Esophagus squamous epithelium (tissue), 5 donors: ENCODE results near the gene CNDP2. TPM values are rescaled to one million over a fixed set of nuclear protein-coding genes. Genes with fewer than 3 reads are reported as not detected.

Experiments used
- DNase-seq: peaks from one replicate; lab custom pipeline; 2025; lab: John Stamatoyannopoulos, UW
- H3K27ac ChIP-seq, 4 donors: fragments of 200-600 bp; sonication (generic); one replicate each; pipeline ENCODE4 v1.5.1; 2016 to 2019; ENCODE audit warnings: mild to moderate bottlenecking in 1 of 4
- H3K27me3 ChIP-seq, 4 donors: fragments of 200-600 bp; sonication (generic); 1 replicate in 3 of 4; 2 replicates in 1 of 4; pipeline versions ENCODE4 v1.5.1 to v1.6.0; 2017 to 2021; ENCODE audit warnings: antibody characterized with exemption in 1 of 4
- H3K36me3 ChIP-seq, 3 donors: fragments of 200-600 bp; sonication (generic); one replicate each; pipeline ENCODE4 v1.5.1; 2016 to 2019
- H3K4me1 ChIP-seq, 3 donors: fragments of 200-600 bp; sonication (generic); one replicate each; pipeline ENCODE4 v1.5.1; 2017 to 2019
- H3K4me3 ChIP-seq, 4 donors: fragments of 200-600 bp; sonication (generic); 1 replicate in 3 of 4; 2 replicates in 1 of 4; pipeline ENCODE4 v1.5.1; 2016 to 2019; ENCODE audit warnings: mild to moderate bottlenecking in 2 of 4, moderate library complexity in 1 of 4
- H3K9me3 ChIP-seq, 3 donors: fragments of 200-600 bp; sonication (generic); one replicate each; pipeline ENCODE4 v1.5.1; 2016 to 2019
- POLR2A ChIP-seq, 4 donors: fragments of 450-650 bp; IDR thresholded peaks; one replicate each; pipeline ENCODE4 v1.6.1; 2017; ENCODE audit warnings: antibody characterized with exemption in 4 of 4, mild to moderate bottlenecking in 4 of 4, moderate library complexity in 3 of 4
- WGBS, 2 donors: methylation state at CpG; one replicate each; pipeline ENCODE4 v1.1.5; 2018; 5-methylcytosine and 5-hydroxymethylcytosine counted together
- intact Hi-C: fragments of 100-400 bp; cut with DNase I; formaldehyde crosslinking; loops from one replicate; pipeline ENCODE4 v1.15.0; 2022
- total RNA-seq, 4 donors: library from RNA; depleted of rRNA; stranded (reverse); fragments of >200 nt; gene quantifications; one replicate each; pipeline ENCODE4 v1.1.0, GENCODE V29; 2016
- TF ChIP-seq, protein P1 (sequence below), 6 experiments: fragments of 450-650 bp in 4 of 6; fragments of 200-600 bp in 2 of 6; sonication (generic) in 2 of 6; IDR thresholded peaks; one replicate each; pipeline ENCODE4 v1.5.1; 2016 to 2019; ENCODE audit warnings: antibody characterized with exemption in 6 of 6, mild to moderate bottlenecking in 4 of 6, moderate library complexity in 4 of 6
- donor health status: DM: yes; HTN: yes; CAD: no.

Gene CNDP2
- total RNA-seq, 4 donors from 2014 or later: 66.6 to 136 (median 87.9) TPM

DNA sequence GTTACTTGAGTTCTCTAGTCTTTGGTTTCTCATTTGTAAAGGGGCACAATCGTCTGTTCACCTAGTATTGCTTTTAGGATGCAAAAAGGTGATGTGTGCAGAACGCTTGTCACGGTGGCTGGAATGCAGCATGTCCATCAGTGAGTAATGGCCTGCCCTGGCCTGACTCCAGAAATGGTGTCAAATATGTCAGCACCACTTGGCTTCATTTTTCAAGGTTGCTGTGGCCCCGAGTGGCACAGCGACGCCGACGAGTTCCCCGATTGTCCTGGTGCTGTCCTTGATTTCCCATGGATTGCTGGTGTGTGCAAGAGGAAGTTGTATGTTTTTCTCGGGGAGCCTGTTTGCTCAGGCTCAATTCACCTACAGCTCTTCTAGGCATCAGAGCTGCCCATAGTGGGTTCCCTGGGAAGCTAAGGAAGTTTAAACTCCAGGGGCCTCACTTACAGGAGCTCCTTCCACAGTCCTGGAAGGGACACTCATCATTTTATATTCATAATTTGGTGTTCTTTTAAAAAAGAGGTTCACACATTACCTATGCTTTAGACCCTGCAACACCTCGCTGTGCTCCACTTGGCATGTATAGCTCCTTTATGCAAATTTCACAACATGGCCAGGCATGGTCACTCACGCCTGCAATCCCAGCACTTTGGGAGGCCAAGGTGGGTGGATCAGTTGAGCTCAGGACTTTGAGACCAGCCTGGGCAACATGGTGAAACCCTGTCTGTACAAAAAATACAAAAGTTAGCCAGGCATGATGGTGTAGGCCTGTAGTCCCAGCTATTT, 75.9 kb downstream of the CNDP2 start:
- 73 to 75% methylated on average over 3 to 12 of the region's 12 CpGs for WGBS, 2 donors
- H3K9me3 ChIP-seq: no peaks in the 10 kb centered on the region
- intact Hi-C loops: no loop called here
- H3K4me1 ChIP-seq: no peaks in the 10 kb centered on the region
- H3K27ac ChIP-seq: no peak overlapping the region
- no peak for DNase-seq
- no peaks in the 10 kb centered on the region for H3K36me3 ChIP-seq
- TF ChIP-seq, protein P1, sequence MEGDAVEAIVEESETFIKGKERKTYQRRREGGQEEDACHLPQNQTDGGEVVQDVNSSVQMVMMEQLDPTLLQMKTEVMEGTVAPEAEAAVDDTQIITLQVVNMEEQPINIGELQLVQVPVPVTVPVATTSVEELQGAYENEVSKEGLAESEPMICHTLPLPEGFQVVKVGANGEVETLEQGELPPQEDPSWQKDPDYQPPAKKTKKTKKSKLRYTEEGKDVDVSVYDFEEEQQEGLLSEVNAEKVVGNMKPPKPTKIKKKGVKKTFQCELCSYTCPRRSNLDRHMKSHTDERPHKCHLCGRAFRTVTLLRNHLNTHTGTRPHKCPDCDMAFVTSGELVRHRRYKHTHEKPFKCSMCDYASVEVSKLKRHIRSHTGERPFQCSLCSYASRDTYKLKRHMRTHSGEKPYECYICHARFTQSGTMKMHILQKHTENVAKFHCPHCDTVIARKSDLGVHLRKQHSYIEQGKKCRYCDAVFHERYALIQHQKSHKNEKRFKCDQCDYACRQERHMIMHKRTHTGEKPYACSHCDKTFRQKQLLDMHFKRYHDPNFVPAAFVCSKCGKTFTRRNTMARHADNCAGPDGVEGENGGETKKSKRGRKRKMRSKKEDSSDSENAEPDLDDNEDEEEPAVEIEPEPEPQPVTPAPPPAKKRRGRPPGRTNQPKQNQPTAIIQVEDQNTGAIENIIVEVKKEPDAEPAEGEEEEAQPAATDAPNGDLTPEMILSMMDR (IDR thresholded peaks at IDR 0.05): no peak
- no peak for TF ChIP-seq POLR2A (IDR thresholded peaks at IDR 0.05)
- H3K4me3 ChIP-seq: no peak overlapping the region
- peaks cover 0 to 6% (median 0%) of the 10 kb centered on the region in 4 donors for H3K27me3 ChIP-seq

DNA sequence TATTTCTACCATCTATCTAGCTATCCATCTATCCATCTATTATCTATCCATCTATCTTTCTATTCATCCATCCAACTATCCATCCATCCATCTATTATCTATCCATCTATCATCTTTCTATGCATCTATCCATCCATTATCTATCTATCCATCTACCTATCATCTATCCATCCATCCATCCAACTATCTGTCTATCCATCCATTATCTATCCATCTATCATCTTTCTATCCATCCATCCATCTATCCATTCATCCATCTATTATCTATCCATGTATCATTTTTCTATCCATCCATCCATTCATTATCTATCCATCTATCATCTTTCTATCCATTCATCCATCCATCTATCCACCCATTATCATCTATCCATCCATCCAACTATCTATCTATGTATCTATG, 76.9 kb downstream of the CNDP2 start:
- intact Hi-C loops: no loop called here
- H3K9me3 ChIP-seq: no peaks in the 10 kb centered on the region
- H3K27ac ChIP-seq: no peak overlapping the region
- no peaks in the 10 kb centered on the region for H3K36me3 ChIP-seq
- no peak overlapping the region for H3K4me3 ChIP-seq
- no peak for DNase-seq
- TF ChIP-seq, protein P1 (IDR thresholded peaks at IDR 0.05): no peak
- no peak for TF ChIP-seq POLR2A (IDR thresholded peaks at IDR 0.05)
- no peaks in the 10 kb centered on the region for H3K4me1 ChIP-seq
- H3K27me3 ChIP-seq: peaks cover 0 to 15% (median 0%) of the 10 kb centered on the region in 4 donors

Other genes with a start within 250 kb of the CNDP2 start
- 100 to 1,000 TPM in 1 of 4 donors, 10 to 100 TPM in 3; 75.2 to 115 (median 90.3) TPM for gene CYB5A, start 204.4 kb upstream of the CNDP2 start, total RNA-seq
- gene C18orf63, start 180.5 kb upstream of the CNDP2 start, total RNA-seq: not detected
- gene DIPK1C, start 39.1 kb upstream of the CNDP2 start, total RNA-seq: not detected
- gene CNDP1, start 38.1 kb downstream of the CNDP2 start, total RNA-seq: not detected
- gene ZNF407, start 101.5 kb downstream of the CNDP2 start, total RNA-seq: 10 to 100 TPM in 2 of 4 donors, 1 to 10 TPM in 2; 6.4 to 21.2 (median 13.1) TPM